ENCODE measurements around the gene KCNK4. TPM values are rescaled to one million over a fixed set of nuclear protein-coding genes. Genes with fewer than 3 reads are reported as not detected.

The KCNK4 gene
- total and polyA plus RNA-seq, 2 donors (not counting 3 experiments of a cell fraction or from before 2014, with no cell fraction given), result 0.06 to 0.44 TPM

DNA sequence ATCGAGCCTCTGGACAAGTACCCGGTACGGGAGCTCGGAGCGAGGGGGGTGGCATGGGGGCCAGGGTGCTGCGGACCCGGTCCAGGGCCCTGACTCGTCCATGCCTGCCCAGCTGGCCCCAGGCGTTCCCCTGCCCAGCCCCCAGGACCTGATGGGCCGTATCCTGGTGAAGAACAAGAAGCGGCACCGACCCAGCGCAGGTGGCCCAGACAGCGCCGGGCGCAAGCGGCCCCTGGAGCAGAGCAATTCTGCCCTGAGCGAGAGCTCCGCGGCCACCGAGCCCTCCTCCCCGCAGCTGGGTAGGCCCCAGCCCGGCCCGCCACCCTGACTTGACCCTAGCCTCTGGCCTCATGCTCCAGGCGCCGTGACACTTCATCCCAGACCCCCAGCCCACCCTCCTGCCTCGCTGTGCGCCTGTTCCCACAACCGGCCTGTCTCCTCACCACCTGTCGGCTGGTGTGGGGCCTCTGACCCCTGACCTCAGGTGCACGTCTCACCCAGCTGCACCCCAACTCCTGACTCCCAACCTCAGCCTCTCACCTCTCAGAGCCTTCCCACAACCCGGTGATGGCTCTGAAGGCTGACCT is 32.1 kb upstream of the KCNK4 start:
- H2AFZ ChIP-seq (ENCODE audit: low read depth, low read length), result no peak overlapping the region
- no peaks in the 10 kb centered on the region for H3K9me1 ChIP-seq (replicated peaks; ENCODE audit: control insufficient read depth, extremely low read depth, insufficient read depth, low read length)
- no peak overlapping the region for H3K4me3 ChIP-seq (replicated peaks in 1 of 3; ENCODE audit: insufficient read depth in 1 of 3, low read depth in 1 of 3, low read length in 3 of 3)
- dilution Hi-C loops (cut with MboI; ENCODE audit: extremely low pct_ligation_motif_present, low sequenced_read_pairs) (no loop called here), intact Hi-C loops (cut with micrococcal nuclease) (no loop called here)
- FAIRE-seq, result no peak
- H3K4me2 ChIP-seq (ENCODE audit: insufficient read depth, low read length), result no peak overlapping the region
- no peak for DNase-seq (ENCODE audit: low read depth, low spot score)
- no TSS peak for BruUV-seq (replicated peaks)
- TF ChIP-seq EZH2 (IDR thresholded peaks at IDR 0.05; ENCODE audit: borderline replicate concordance, low read depth, low read length, severe bottlenecking), result no peak
- TF ChIP-seq JUN (IDR thresholded peaks at IDR 0.05; ENCODE audit: borderline replicate concordance, insufficient read depth, insufficient read length, low read depth), result no peak
- no peak for TF ChIP-seq GATA2 (IDR thresholded peaks at IDR 0.05; ENCODE audit: insufficient read depth, insufficient read length, low read depth, low read length)
- TF ChIP-seq, protein P1, sequence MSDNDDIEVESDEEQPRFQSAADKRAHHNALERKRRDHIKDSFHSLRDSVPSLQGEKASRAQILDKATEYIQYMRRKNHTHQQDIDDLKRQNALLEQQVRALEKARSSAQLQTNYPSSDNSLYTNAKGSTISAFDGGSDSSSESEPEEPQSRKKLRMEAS (IDR thresholded peaks at IDR 0.05; ENCODE audit: insufficient read depth, insufficient read length), result no peak
- TF ChIP-seq, protein P2, sequence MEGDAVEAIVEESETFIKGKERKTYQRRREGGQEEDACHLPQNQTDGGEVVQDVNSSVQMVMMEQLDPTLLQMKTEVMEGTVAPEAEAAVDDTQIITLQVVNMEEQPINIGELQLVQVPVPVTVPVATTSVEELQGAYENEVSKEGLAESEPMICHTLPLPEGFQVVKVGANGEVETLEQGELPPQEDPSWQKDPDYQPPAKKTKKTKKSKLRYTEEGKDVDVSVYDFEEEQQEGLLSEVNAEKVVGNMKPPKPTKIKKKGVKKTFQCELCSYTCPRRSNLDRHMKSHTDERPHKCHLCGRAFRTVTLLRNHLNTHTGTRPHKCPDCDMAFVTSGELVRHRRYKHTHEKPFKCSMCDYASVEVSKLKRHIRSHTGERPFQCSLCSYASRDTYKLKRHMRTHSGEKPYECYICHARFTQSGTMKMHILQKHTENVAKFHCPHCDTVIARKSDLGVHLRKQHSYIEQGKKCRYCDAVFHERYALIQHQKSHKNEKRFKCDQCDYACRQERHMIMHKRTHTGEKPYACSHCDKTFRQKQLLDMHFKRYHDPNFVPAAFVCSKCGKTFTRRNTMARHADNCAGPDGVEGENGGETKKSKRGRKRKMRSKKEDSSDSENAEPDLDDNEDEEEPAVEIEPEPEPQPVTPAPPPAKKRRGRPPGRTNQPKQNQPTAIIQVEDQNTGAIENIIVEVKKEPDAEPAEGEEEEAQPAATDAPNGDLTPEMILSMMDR (IDR thresholded peaks at IDR 0.05; ENCODE audit: extremely low read depth in 1 of 2, insufficient read depth in 1 of 2, low read depth in 1 of 2, low read length in 2 of 2), result no peak
- TF ChIP-seq POLR2AphosphoS5 (IDR thresholded peaks at IDR 0.05; ENCODE audit: insufficient read depth, low read depth, low read length), result no peak
- TF ChIP-seq FOS (IDR thresholded peaks at IDR 0.05; ENCODE audit: borderline replicate concordance, insufficient read depth, low read length), result no peak
- H3K27me3 ChIP-seq (ENCODE audit: control insufficient read depth in 2 of 2, insufficient read depth in 2 of 2, low read length in 2 of 2), result no peaks in the 10 kb centered on the region
- no peaks in the 10 kb centered on the region for H3K9me3 ChIP-seq (replicated peaks; ENCODE audit: control insufficient read depth, insufficient read depth, low read length)
- H3K79me2 ChIP-seq (ENCODE audit: control insufficient read depth, insufficient read depth, low read length), result peaks cover 8% of the 10 kb centered on the region
- H3K36me3 ChIP-seq (ENCODE audit: control insufficient read depth in 2 of 2, extremely low read depth in 1 of 2, insufficient read depth in 2 of 2, low read length in 2 of 2), result peaks cover 18 to 44% of the 10 kb centered on the region in 2 experiments
- peaks cover 15% of the 10 kb centered on the region for H3K4me1 ChIP-seq (ENCODE audit: control insufficient read depth, extremely low read depth, insufficient read depth, low read length)
- no peak overlapping the region for H3K9ac ChIP-seq (replicated peaks; ENCODE audit: extremely low read depth, insufficient read depth, low read length)
- POLR2A ChIA-PET, result no interaction called here
- H4K20me1 ChIP-seq (replicated peaks; ENCODE audit: control insufficient read depth, extremely low read depth, insufficient read depth, low read length), result no peaks in the 10 kb centered on the region
- CTCF ChIA-PET, result interaction anchor here (0.7 to 0.9 kb wide), 4 partner anchors 9 to 55 kb away, joined by 3 read pairs; partner anchors contain the start of gene CATSPERZ
- H3K27ac ChIP-seq (ENCODE audit: insufficient read depth, low read depth, low read length), result no peak overlapping the region

Data from endothelial cell of umbilical vein (primary cell).